OCI-LY7 (cell line): Measurements from ENCODE around the gene ZDHHC17. TPM values are rescaled to one million over a fixed set of nuclear protein-coding genes. Genes with fewer than 3 reads are reported as not detected.

Experiments
- BruUV-seq: library from RNA; stranded (reverse); fragments of 400-500 nt; replicated peaks from 2 replicates; lab custom pipeline; 2021; lab: Mats Ljungman, UMichigan
- CTCF ChIA-PET: fragments of 300-600 bp; sonication (Branson Sonifier 250); formaldehyde crosslinking; loops from one replicate; lab custom pipeline; 2022; ENCODE audit warnings: antibody characterized with exemption; ENCODE audit not compliant: unreplicated experiment; lab: Charles Lee
- POLR2A ChIA-PET: fragments of 300-600 bp; sonication (Branson Sonifier 250); formaldehyde crosslinking; loops from one replicate; lab custom pipeline; 2022; ENCODE audit warnings: antibody characterized with exemption; lab: Charles Lee
- DNase-seq: peaks from one replicate; pipeline ENCODE4 v3.0.0-alpha.2; 2015; ENCODE audit warnings: low spot score
- H2AFZ ChIP-seq: fragments of 200-600 bp; sonication (generic), shearing (Covaris generic); 2 replicates; pipeline ENCODE4 v1.6.1; 2014; ENCODE audit warnings: mild to moderate bottlenecking, antibody characterized with exemption, low read length, moderate library complexity
- H3K27ac ChIP-seq: fragments of 200-600 bp; sonication (generic); 2 replicates; pipeline ENCODE4 v1.5.1; 2014; ENCODE audit warnings: mixed run types, low read depth, mild to moderate bottlenecking, moderate library complexity, low read length, inconsistent platforms; ENCODE audit not compliant: poor library complexity, severe bottlenecking
- H3K36me3 ChIP-seq: fragments of 200-600 bp; sonication (generic); 2 replicates; pipeline ENCODE4 v1.6.1; 2014; ENCODE audit warnings: mild to moderate bottlenecking, antibody characterized with exemption, low read length, moderate library complexity, mixed read lengths; ENCODE audit not compliant: insufficient read depth
- H3K4me1 ChIP-seq: fragments of 200-600 bp; sonication (generic); 2 replicates; pipeline ENCODE4 v1.5.1; 2014; ENCODE audit warnings: mild to moderate bottlenecking, low read length; ENCODE audit not compliant: insufficient read depth, poor library complexity, severe bottlenecking
- H3K4me2 ChIP-seq: fragments of 200-600 bp; sonication (generic); 2 replicates; pipeline ENCODE4 v1.6.1; 2014; ENCODE audit warnings: mild to moderate bottlenecking, low read length
- H3K4me3 ChIP-seq: fragments of 200-600 bp; sonication (generic); 2 replicates; pipeline ENCODE4 v1.5.1; 2014; ENCODE audit warnings: mild to moderate bottlenecking, low read depth, low read length; ENCODE audit not compliant: poor library complexity, severe bottlenecking
- H3K79me2 ChIP-seq: fragments of 200-600 bp; sonication (generic); 2 replicates; pipeline ENCODE4 v1.6.1; 2016; ENCODE audit warnings: low read depth, mild to moderate bottlenecking, low read length, moderate library complexity, mixed read lengths; ENCODE audit not compliant: insufficient read depth
- H3K9me2 ChIP-seq: fragments of 200-600 bp; sonication (generic); 2 replicates; pipeline ENCODE4 v1.6.1; 2016; ENCODE audit warnings: mild to moderate bottlenecking, low read length, mixed read lengths; ENCODE audit not compliant: insufficient read depth
- H3K9me3 ChIP-seq: fragments of 200-600 bp; sonication (generic); 2 replicates; pipeline ENCODE4 v1.6.1; 2014; ENCODE audit warnings: mild to moderate bottlenecking, mixed run types, low read length, mixed read lengths
- H4K20me1 ChIP-seq: fragments of 200-600 bp; sonication (generic); 2 replicates; pipeline ENCODE4 v1.6.1; 2014; ENCODE audit warnings: mild to moderate bottlenecking, antibody characterized with exemption, low read length, moderate library complexity, mixed read lengths; ENCODE audit not compliant: insufficient read depth
- EZH2phosphoT487 ChIP-seq: fragments of 200-600 bp; sonication (generic); IDR thresholded peaks from 2 replicates; pipeline ENCODE4 v1.6.1; 2018; ENCODE audit warnings: low read depth, borderline replicate concordance, mild to moderate bottlenecking, mixed run types, antibody characterized with exemption, low read length, moderate library complexity, mixed read lengths
- intact Hi-C: fragments of 100-400 bp; cut with micrococcal nuclease; formaldehyde crosslinking; loops from one replicate; pipeline ENCODE4 v1.10.0; 2022; ENCODE audit not compliant: unreplicated experiment
- total RNA-seq, 2 experiments: library from RNA; depleted of rRNA in 1 of 2; stranded (reverse); fragments of >200 nt in 1 of 2; shearing (Covaris generic) in 1 of 2; gene quantifications; 2 replicates each; pipeline ENCODE4 v1.2.3, GENCODE V29; 2014 to 2022
- TF ChIP-seq, protein P1 (sequence below): fragments of 200-600 bp; sonication (generic); conservative IDR thresholded peaks from 2 replicates; pipeline ENCODE4 v1.5.1; 2014; ENCODE audit warnings: mild to moderate bottlenecking, antibody characterized with exemption, low read length, moderate library complexity, mixed read lengths

ZDHHC17 gene
- total RNA-seq, 2 experiments from 2014 or later = 24.0 to 32.8 TPM

GRCh38 chr12:76798864-76799263, 34.9 kb downstream of the ZDHHC17 start:
- H3K27ac ChIP-seq = no peak overlapping the region
- H4K20me1 ChIP-seq = no peaks in the 10 kb centered on the region; the same call in 1 of the 2 replicates
- no peak overlapping the region for H2AFZ ChIP-seq
- no peaks in the 10 kb centered on the region for H3K4me1 ChIP-seq
- H3K9me3 ChIP-seq = peaks cover 13% of the 10 kb centered on the region; the same call in 1 of the 2 replicates
- no peak overlapping the region for H3K4me2 ChIP-seq
- ChIA-PET POLR2A (interaction anchor here (0.7 kb wide), 1 partner anchor 176 kb away, joined by 3 read pairs; no protein-coding TSS in a partner anchor), CTCF (no interaction called here)
- peaks cover 45% of the 10 kb centered on the region for H3K36me3 ChIP-seq
- intact Hi-C loops = no loop called here
- no peaks in the 10 kb centered on the region for H3K9me2 ChIP-seq
- peaks cover 18% of the 10 kb centered on the region for H3K79me2 ChIP-seq
- no peak for DNase-seq
- H3K4me3 ChIP-seq = no peak overlapping the region
- no peak for TF ChIP-seq EZH2phosphoT487
- TF ChIP-seq, protein P1, sequence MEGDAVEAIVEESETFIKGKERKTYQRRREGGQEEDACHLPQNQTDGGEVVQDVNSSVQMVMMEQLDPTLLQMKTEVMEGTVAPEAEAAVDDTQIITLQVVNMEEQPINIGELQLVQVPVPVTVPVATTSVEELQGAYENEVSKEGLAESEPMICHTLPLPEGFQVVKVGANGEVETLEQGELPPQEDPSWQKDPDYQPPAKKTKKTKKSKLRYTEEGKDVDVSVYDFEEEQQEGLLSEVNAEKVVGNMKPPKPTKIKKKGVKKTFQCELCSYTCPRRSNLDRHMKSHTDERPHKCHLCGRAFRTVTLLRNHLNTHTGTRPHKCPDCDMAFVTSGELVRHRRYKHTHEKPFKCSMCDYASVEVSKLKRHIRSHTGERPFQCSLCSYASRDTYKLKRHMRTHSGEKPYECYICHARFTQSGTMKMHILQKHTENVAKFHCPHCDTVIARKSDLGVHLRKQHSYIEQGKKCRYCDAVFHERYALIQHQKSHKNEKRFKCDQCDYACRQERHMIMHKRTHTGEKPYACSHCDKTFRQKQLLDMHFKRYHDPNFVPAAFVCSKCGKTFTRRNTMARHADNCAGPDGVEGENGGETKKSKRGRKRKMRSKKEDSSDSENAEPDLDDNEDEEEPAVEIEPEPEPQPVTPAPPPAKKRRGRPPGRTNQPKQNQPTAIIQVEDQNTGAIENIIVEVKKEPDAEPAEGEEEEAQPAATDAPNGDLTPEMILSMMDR = no peak
- no TSS peak for BruUV-seq

- Histone ChIP-seq H3K4me2 (no peak overlapping the region), H3K27ac (no peak overlapping the region), H4K20me1 (no peaks in the 10 kb centered on the region; the same call in 1 of the 2 replicates), H3K36me3 (peaks cover 45% of the 10 kb centered on the region), H3K9me3 (peaks cover 13% of the 10 kb centered on the region; the same call in 1 of the 2 replicates), H3K4me1 (no peaks in the 10 kb centered on the region), H2AFZ (no peak overlapping the region), H3K79me2 (peaks cover 18% of the 10 kb centered on the region), H3K9me2 (no peaks in the 10 kb centered on the region), H3K4me3 (no peak overlapping the region)
- no TSS peak for BruUV-seq
- no peak for DNase-seq
- CTCF ChIA-PET = no interaction called here
- intact Hi-C loops = no loop called here
- POLR2A ChIA-PET = interaction anchor here (0.7 kb wide), 1 partner anchor 177 kb away, joined by 3 read pairs; no protein-coding TSS in a partner anchor
- TF ChIP-seq EZH2phosphoT487 = no peak
- TF ChIP-seq, protein P1 = no peak
Observed at GRCh38 chr12:76799362-76799761, 35.4 kb downstream of the ZDHHC17 start.

GRCh38 chr12:76802060-76802459, 38.1 kb downstream of the ZDHHC17 start:
- POLR2A ChIA-PET = no interaction called here
- CTCF ChIA-PET = no interaction called here
- intact Hi-C loops = no loop called here
- BruUV-seq = no TSS peak
- no peak for DNase-seq
- Histone ChIP-seq H3K4me1 (no peaks in the 10 kb centered on the region), H3K4me2 (no peak overlapping the region), H3K9me2 (no peaks in the 10 kb centered on the region), H3K79me2 (0 out of 2 replicates have a peak, but pooled peaks cover 4% of the 10 kb centered on the region), H4K20me1 (no peaks in the 10 kb centered on the region), H3K9me3 (peaks cover 13% of the 10 kb centered on the region; the same call in 1 of the 2 replicates), H3K27ac (no peak overlapping the region), H2AFZ (no peak overlapping the region), H3K4me3 (no peak overlapping the region), H3K36me3 (peaks cover 60% of the 10 kb centered on the region)
- TF ChIP-seq, protein P1 = no peak
- no peak for TF ChIP-seq EZH2phosphoT487
